Endothelial cell of umbilical vein (primary cell): Measurements from ENCODE around the gene TARDBP. TPM values are rescaled to one million over a fixed set of nuclear protein-coding genes. Genes with fewer than 3 reads are reported as not detected.

Source experiments
- BruUV-seq: library from RNA; stranded (reverse); fragments of 400-500 nt; replicated peaks from 2 replicates; lab custom pipeline; 2021; lab: Mats Ljungman, UMichigan
- CTCF ChIA-PET: fragments of 300-600, 350-600 bp; sonication (Branson Sonifier 250); formaldehyde crosslinking; loops from one replicate; lab custom pipeline; 2021; ENCODE audit warnings: antibody characterized with exemption, inconsistent platforms; lab: Charles Lee
- POLR2A ChIA-PET: fragments of 300-600, 350-600 bp; sonication (Branson Sonifier 250); formaldehyde crosslinking; loops from one replicate; lab custom pipeline; 2021; ENCODE audit warnings: antibody characterized with exemption, inconsistent platforms; lab: Charles Lee
- DNase-seq: peaks from one replicate; pipeline ENCODE4 v3.0.0-alpha.2; 2011; ENCODE audit warnings: low read depth, low spot score
- FAIRE-seq: peaks from 2 replicates; lab custom pipeline; 2011; peaks lifted over from hg19 to GRCh38; lab: Jason Lieb, UNC
- H2AFZ ChIP-seq: 2 replicates; pipeline ENCODE4 v1.6.0; 2012; ENCODE audit warnings: low read depth, low read length, control low read depth, inconsistent platforms
- H3K27ac ChIP-seq: 2 replicates; pipeline ENCODE4 v1.5.1; 2011; ENCODE audit warnings: low read depth, mild to moderate bottlenecking, control low read depth, low read length, moderate library complexity; ENCODE audit not compliant: insufficient read depth
- H3K27me3 ChIP-seq, 2 experiments: 2 replicates each; pipeline versions ENCODE4 v1.6.0 to v1.6.1; 2011; ENCODE audit warnings: low read length in 2 of 2, mixed read lengths in 1 of 2; ENCODE audit not compliant: control insufficient read depth in 2 of 2, insufficient read depth in 2 of 2
- H3K36me3 ChIP-seq, 2 experiments: 2 replicates in 1 of 2; 3 replicates in 1 of 2; pipeline ENCODE4 v1.5.1; 2011; ENCODE audit warnings: low read length in 2 of 2, mild to moderate bottlenecking in 1 of 2, moderate library complexity in 1 of 2; ENCODE audit not compliant: control insufficient read depth in 2 of 2, insufficient read depth in 2 of 2; ENCODE audit errors: extremely low read depth in 1 of 2
- H3K4me1 ChIP-seq: 3 replicates; pipeline ENCODE4 v1.5.1; 2011; ENCODE audit warnings: mild to moderate bottlenecking, low read length; ENCODE audit not compliant: control insufficient read depth, insufficient read depth; ENCODE audit errors: extremely low read depth
- H3K4me2 ChIP-seq: 2 replicates; pipeline ENCODE4 v1.6.1; 2011; ENCODE audit warnings: low read length, control low read depth, mixed read lengths; ENCODE audit not compliant: insufficient read depth
- H3K4me3 ChIP-seq, 3 experiments: fragments of 200-600 bp in 1 of 3; sonication (generic), shearing (Covaris generic) in 1 of 3; replicated peaks in 1 of 3; 2 replicates each; pipeline ENCODE4 v1.5.1; 2011 to 2016; ENCODE audit warnings: control low read depth in 3 of 3, low read length in 3 of 3, mild to moderate bottlenecking in 2 of 3, inconsistent platforms in 1 of 3, low read depth in 1 of 3, moderate library complexity in 1 of 3; ENCODE audit not compliant: insufficient read depth in 1 of 3
- H3K79me2 ChIP-seq: 2 replicates; pipeline ENCODE4 v1.6.0; 2012; ENCODE audit warnings: low read length, inconsistent platforms; ENCODE audit not compliant: control insufficient read depth, insufficient read depth
- H3K9ac ChIP-seq: replicated peaks from 2 replicates; pipeline ENCODE3; 2011; ENCODE audit warnings: low read length, control low read depth; ENCODE audit not compliant: insufficient read depth; ENCODE audit errors: extremely low read depth
- H3K9me1 ChIP-seq: replicated peaks from 3 replicates; pipeline ENCODE4 v1.6.0; 2011; ENCODE audit warnings: mild to moderate bottlenecking, low read length; ENCODE audit not compliant: control insufficient read depth, insufficient read depth; ENCODE audit errors: extremely low read depth
- H3K9me3 ChIP-seq: replicated peaks from 2 replicates; pipeline ENCODE4 v1.5.1; 2012; ENCODE audit warnings: low read length, inconsistent platforms; ENCODE audit not compliant: control insufficient read depth, insufficient read depth
- H4K20me1 ChIP-seq: replicated peaks from 2 replicates; pipeline ENCODE3; 2011; ENCODE audit warnings: mild to moderate bottlenecking, low read length; ENCODE audit not compliant: control insufficient read depth, insufficient read depth; ENCODE audit errors: extremely low read depth
- EZH2 ChIP-seq: IDR thresholded peaks from 2 replicates; pipeline ENCODE4 v1.6.1; 2012; ENCODE audit warnings: borderline replicate concordance, low read depth, mild to moderate bottlenecking, moderate library complexity, low read length, inconsistent platforms; ENCODE audit not compliant: severe bottlenecking
- FOS ChIP-seq: IDR thresholded peaks from 2 replicates; pipeline ENCODE4 v1.6.1; 2011; ENCODE audit warnings: mild to moderate bottlenecking, low read length, moderate library complexity, borderline replicate concordance; ENCODE audit not compliant: insufficient read depth
- GATA2 ChIP-seq: IDR thresholded peaks from 2 replicates; pipeline ENCODE4 v1.7.0; 2011; ENCODE audit warnings: low read depth, mild to moderate bottlenecking, moderate library complexity, mixed read lengths, low read length; ENCODE audit not compliant: insufficient read length, insufficient read depth
- JUN ChIP-seq: IDR thresholded peaks from 2 replicates; pipeline ENCODE4 v1.6.1; 2011; ENCODE audit warnings: borderline replicate concordance, low read depth; ENCODE audit not compliant: insufficient read length, insufficient read depth
- MYC ChIP-seq: IDR thresholded peaks from one replicate; pipeline ENCODE4 v1.6.1; 2011; ENCODE audit warnings: mild to moderate bottlenecking, low read depth, low read length
- POLR2A ChIP-seq: IDR thresholded peaks from 2 replicates; pipeline ENCODE4 v1.6.1; 2012; ENCODE audit warnings: low read depth, mild to moderate bottlenecking, control low read depth, low read length
- POLR2AphosphoS5 ChIP-seq: IDR thresholded peaks from 2 replicates; pipeline ENCODE4 v1.6.1; 2012; ENCODE audit warnings: low read depth, mild to moderate bottlenecking, control low read depth, low read length, moderate library complexity; ENCODE audit not compliant: insufficient read depth
- dilution Hi-C: fragments of 300-500 bp; cut with MboI; formaldehyde crosslinking; loops from one replicate; pipeline ENCODE4 v1.15.0; 2019; ENCODE audit warnings: low sequenced_read_pairs; ENCODE audit not compliant: extremely low pct_ligation_motif_present
- intact Hi-C: fragments of 100-400 bp; cut with micrococcal nuclease; formaldehyde crosslinking; loops from one replicate; pipeline ENCODE4 v1.10.0; 2022
- polyA plus RNA-seq, 4 experiments: library from polyadenylated mRNA; depleted of rRNA in 3 of 4; stranded (reverse) in 3 of 4; unstranded in 1 of 4; fragments of >200 nt; gene quantifications; 2 replicates each; pipeline versions ENCODE4 v1.2.1 to v1.2.3, GENCODE V29; 2011 to 2012; ENCODE audit warnings: missing spikeins in 1 of 4
- total RNA-seq: library from RNA; stranded (reverse); gene quantifications from 2 replicates; pipeline ENCODE4 v1.2.3, GENCODE V29; 2021
- TF ChIP-seq, protein P1 (sequence below), 2 donors: IDR thresholded peaks; 1 replicate in 1 of 2; 2 replicates in 1 of 2; pipeline ENCODE4 v1.5.1; 2011; ENCODE audit warnings: low read length in 2 of 2, mild to moderate bottlenecking in 2 of 2, moderate library complexity in 2 of 2, control low read depth in 1 of 2, inconsistent platforms in 1 of 2, low read depth in 1 of 2; ENCODE audit not compliant: insufficient read depth in 1 of 2; ENCODE audit errors: extremely low read depth in 1 of 2
- TF ChIP-seq, protein P2 (sequence below): IDR thresholded peaks from 2 replicates; pipeline ENCODE4 v1.6.1; 2011; ENCODE audit not compliant: insufficient read depth, insufficient read length

TARDBP gene
- total and polyA plus RNA-seq, 2 donors (not counting 3 experiments of a cell fraction or from before 2014, with no cell fraction given), result 106 to 183 TPM

DNA sequence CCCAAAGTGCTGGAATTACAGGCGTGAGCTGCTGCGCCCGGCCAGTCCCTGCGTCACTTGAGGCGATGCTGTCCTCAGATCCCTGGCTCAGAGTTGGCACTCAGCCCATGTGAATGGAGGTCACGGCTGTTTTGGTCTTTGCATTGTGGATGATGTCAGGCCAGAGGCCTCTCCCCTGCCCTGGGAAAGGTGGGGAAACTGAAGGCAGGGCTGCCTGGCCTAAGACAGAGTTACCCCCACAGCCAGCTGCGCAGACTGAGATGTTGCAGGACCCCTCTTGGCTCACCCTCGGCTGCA lies 33.8 kb downstream of the TARDBP start:
- H3K4me3 ChIP-seq, result no peak overlapping the region
- no peak overlapping the region for H3K4me2 ChIP-seq
- no peak for DNase-seq
- no peaks in the 10 kb centered on the region for H4K20me1 ChIP-seq
- FAIRE-seq, result no peak
- no peaks in the 10 kb centered on the region for H3K79me2 ChIP-seq
- no peak overlapping the region for H3K27ac ChIP-seq
- no peaks in the 10 kb centered on the region for H3K27me3 ChIP-seq
- CTCF ChIA-PET, result interaction anchor here (1.0 to 8.5 kb wide), 2 partner anchors 9 to 599 kb away, joined by 4 to 77 read pairs; no protein-coding TSS in a partner anchor
- TF ChIP-seq EZH2, result no peak
- TF ChIP-seq JUN, result no peak
- dilution Hi-C loops, result no loop called here
- H3K9me1 ChIP-seq, result no peaks in the 10 kb centered on the region
- no peaks in the 10 kb centered on the region for H3K9me3 ChIP-seq
- no peak overlapping the region for H3K9ac ChIP-seq
- BruUV-seq, result no TSS peak
- H3K36me3 ChIP-seq, result no peaks in the 10 kb centered on the region
- H3K4me1 ChIP-seq, result no peaks in the 10 kb centered on the region
- intact Hi-C loops, result no loop called here
- H2AFZ ChIP-seq, result no peak overlapping the region
- POLR2A ChIA-PET, result no interaction called here

DNA sequence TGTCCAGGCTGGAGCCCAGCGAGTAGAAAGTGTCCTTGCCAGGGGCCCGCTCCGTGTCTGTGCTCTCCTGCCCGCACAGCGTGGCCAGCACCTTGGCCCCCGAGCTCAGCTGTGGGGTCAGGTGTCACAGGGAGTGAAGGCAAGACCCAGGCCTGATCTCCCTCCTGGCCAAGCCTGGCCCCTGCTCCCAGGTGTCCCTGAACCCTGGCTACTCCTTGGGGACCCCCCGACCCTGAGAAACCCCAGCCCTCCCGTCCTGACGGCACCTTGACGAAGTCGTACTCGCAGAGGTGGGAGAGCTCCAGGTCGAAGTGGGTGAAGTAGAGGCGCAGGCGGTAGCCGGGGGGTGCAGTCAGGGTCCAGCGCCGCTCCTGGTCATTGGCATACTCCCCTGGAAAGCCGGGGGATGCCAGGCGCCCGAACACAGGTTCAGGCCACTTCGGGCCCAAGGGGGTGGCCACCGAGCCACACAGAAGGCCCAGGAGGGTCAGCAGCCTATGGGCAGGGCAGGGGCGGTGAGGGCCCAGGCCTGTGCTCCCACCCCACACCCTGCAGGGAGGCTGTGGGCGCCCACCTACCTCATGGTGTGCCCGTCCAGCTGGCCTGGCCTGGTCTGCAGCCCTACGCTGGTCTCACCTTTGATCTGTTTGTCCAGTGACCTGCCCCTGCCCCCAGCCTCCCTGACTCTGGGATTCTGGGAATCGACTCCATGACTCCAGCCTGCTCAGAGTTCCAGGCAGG lies 34.3 kb downstream of the TARDBP start, which contains the start of gene MASP2:
MASP2 (minus strand) TSS at position 615 of the 741 bp plus-strand sequence; CDS start at position 583, 32 bp downstream.
- no peaks in the 10 kb centered on the region for H3K4me1 ChIP-seq
- H3K9me3 ChIP-seq, result no peaks in the 10 kb centered on the region
- H3K4me3 ChIP-seq, result no peak within 1 kb of the TSS
- no peak for FAIRE-seq
- dilution Hi-C loops, result no loop called here
- no peaks in the 10 kb centered on the region for H3K9me1 ChIP-seq
- H3K9ac ChIP-seq, result no peak within 1 kb of the TSS
- TF ChIP-seq MYC, result no peak
- no peak for TF ChIP-seq POLR2A
- TF ChIP-seq, protein P1, sequence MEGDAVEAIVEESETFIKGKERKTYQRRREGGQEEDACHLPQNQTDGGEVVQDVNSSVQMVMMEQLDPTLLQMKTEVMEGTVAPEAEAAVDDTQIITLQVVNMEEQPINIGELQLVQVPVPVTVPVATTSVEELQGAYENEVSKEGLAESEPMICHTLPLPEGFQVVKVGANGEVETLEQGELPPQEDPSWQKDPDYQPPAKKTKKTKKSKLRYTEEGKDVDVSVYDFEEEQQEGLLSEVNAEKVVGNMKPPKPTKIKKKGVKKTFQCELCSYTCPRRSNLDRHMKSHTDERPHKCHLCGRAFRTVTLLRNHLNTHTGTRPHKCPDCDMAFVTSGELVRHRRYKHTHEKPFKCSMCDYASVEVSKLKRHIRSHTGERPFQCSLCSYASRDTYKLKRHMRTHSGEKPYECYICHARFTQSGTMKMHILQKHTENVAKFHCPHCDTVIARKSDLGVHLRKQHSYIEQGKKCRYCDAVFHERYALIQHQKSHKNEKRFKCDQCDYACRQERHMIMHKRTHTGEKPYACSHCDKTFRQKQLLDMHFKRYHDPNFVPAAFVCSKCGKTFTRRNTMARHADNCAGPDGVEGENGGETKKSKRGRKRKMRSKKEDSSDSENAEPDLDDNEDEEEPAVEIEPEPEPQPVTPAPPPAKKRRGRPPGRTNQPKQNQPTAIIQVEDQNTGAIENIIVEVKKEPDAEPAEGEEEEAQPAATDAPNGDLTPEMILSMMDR (IDR thresholded peaks at IDR 0.05; ENCODE audit: extremely low read depth in 1 of 2, insufficient read depth in 1 of 2, low read depth in 1 of 2, low read length in 2 of 2), result no peak
- TF ChIP-seq EZH2, result no peak
- no peak for TF ChIP-seq POLR2AphosphoS5
- no peak for TF ChIP-seq JUN
- no peak for TF ChIP-seq GATA2
- no peak for TF ChIP-seq FOS
- TF ChIP-seq, protein P2, sequence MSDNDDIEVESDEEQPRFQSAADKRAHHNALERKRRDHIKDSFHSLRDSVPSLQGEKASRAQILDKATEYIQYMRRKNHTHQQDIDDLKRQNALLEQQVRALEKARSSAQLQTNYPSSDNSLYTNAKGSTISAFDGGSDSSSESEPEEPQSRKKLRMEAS, result no peak
- no peaks in the 10 kb centered on the region for H3K36me3 ChIP-seq
- no peaks in the 10 kb centered on the region for H3K27me3 ChIP-seq
- H3K27ac ChIP-seq, result no peak within 1 kb of the TSS
- no peak for DNase-seq
- H2AFZ ChIP-seq, result no peak within 1 kb of the TSS
- BruUV-seq, result no TSS peak
- no peaks in the 10 kb centered on the region for H4K20me1 ChIP-seq
- ChIA-PET POLR2A (no interaction called here), CTCF (interaction anchor here (8.5 kb wide), 1 partner anchor 10 kb away, joined by 77 read pairs; no protein-coding TSS in a partner anchor)
- no peaks in the 10 kb centered on the region for H3K79me2 ChIP-seq
- no peak within 1 kb of the TSS for H3K4me2 ChIP-seq
- intact Hi-C loops, result no loop called here
